AG09319 (cell line): ENCODE measurements around the gene APOBEC2.

Source experiments
- DNase-seq: peaks from one replicate; pipeline ENCODE4 v3.0.0-alpha.2; 2010; ENCODE audit warnings: low read depth; ENCODE audit errors: extremely low read depth
- CTCF ChIP-seq: IDR thresholded peaks from 2 replicates; pipeline ENCODE4 v1.5.1; 2011; ENCODE audit warnings: low read depth, mild to moderate bottlenecking, inconsistent platforms, low read length, moderate library complexity

Gene APOBEC2

GRCh38 chr6:41046084-41046483 lies 6.9 kb upstream of the APOBEC2 start:
- no peak for DNase-seq
- TF ChIP-seq CTCF, result no peak

- no peak for DNase-seq
- no peak for TF ChIP-seq CTCF
Measured at GRCh38 chr6:41047306-41047705, 5.7 kb upstream of the APOBEC2 start.

GRCh38 chr6:41047745-41048732 lies 5.0 kb upstream of the APOBEC2 start:
- no peak for DNase-seq
- no peak for TF ChIP-seq CTCF

GRCh38 chr6:41049521-41049920 lies 3.5 kb upstream of the APOBEC2 start:
- DNase-seq, result no peak
- no peak for TF ChIP-seq CTCF

- no peak for DNase-seq
- no peak for TF ChIP-seq CTCF
Measured at GRCh38 chr6:41049955-41050354, 3.0 kb upstream of the APOBEC2 start.

- no peak for TF ChIP-seq CTCF
- no peak for DNase-seq
Measured at GRCh38 chr6:41050536-41050935, 2.5 kb upstream of the APOBEC2 start.

GRCh38 chr6:41051873-41052272 lies 1.1 kb upstream of the APOBEC2 start:
- TF ChIP-seq CTCF, result no peak
- DNase-seq, result no peak
